H1 (cell line): ENCODE results near the gene PTPRD. TPM values are rescaled to one million over a fixed set of nuclear protein-coding genes. Genes with fewer than 3 reads are reported as not detected.

Experiments
- BCL11A ChIP-seq, 2 experiments: IDR thresholded peaks; one replicate each; pipeline ENCODE4 v1.6.1; 2011; ENCODE audit warnings: low read depth in 2 of 2, low read length in 2 of 2, mild to moderate bottlenecking in 2 of 2
- CHD1 ChIP-seq: IDR thresholded peaks from 2 replicates; pipeline ENCODE4 v1.6.1; 2012; ENCODE audit warnings: low read depth, low read length, improper control_type of control experiment
- MAFK ChIP-seq: IDR thresholded peaks from 2 replicates; pipeline ENCODE4 v1.6.1; 2012; ENCODE audit warnings: low read depth, mild to moderate bottlenecking, improper control_type of control experiment, low read length
- RXRA ChIP-seq: IDR thresholded peaks from 2 replicates; pipeline ENCODE4 v1.6.1; 2011; ENCODE audit warnings: low read depth, mild to moderate bottlenecking, low read length, moderate library complexity; ENCODE audit not compliant: insufficient read depth
- polyA plus RNA-seq, 7 experiments: library from polyadenylated mRNA; depleted of rRNA in 3 of 7; stranded (reverse) in 5 of 7; unstranded in 2 of 7; fragments of >200 nt in 5 of 7; fragments of 200-250 nt in 2 of 7; gene quantifications; 1 replicate in 5 of 7; 2 replicates in 1 of 7; 4 replicates in 1 of 7; pipeline versions ENCODE4 v1.2.1 to v1.2.3, GENCODE V29; 2011 to 2013; ENCODE audit warnings: missing spikeins in 2 of 7, mixed read lengths in 2 of 7
- total RNA-seq: library from RNA; stranded (reverse); fragmentation: NEBNext Ultra II Directional; extraction: Animal tissue kit (Norgen Biotek cat#: 25700); gene quantifications from 2 replicates; pipeline ENCODE4 v1.2.1, GENCODE V29; 2021

PTPRD gene
- total and polyA plus RNA-seq, 2 of the 8 experiments (the other 6 are each of a cell fraction or from before 2014, with no cell fraction given): 17.2 to 77.0 TPM

GRCh38 chr9:8531826-8532415, 2080.9 kb downstream of the PTPRD start (continued):
- TF ChIP-seq RXRA: no peak
- TF ChIP-seq BCL11A (IDR thresholded peaks at IDR 0.05; ENCODE audit: low read depth in 2 of 2, low read length in 2 of 2): no peak
- TF ChIP-seq MAFK: no peak
- no peak for TF ChIP-seq CHD1
